Lung (tissue), 12 donors: ENCODE results near the gene GIPC3. TPM values are rescaled to one million over a fixed set of nuclear protein-coding genes. Genes with fewer than 3 reads are reported as not detected.

Experiments used
- ATAC-seq: fragments of 200-7000 bp; cut with Tn5 transposase; one replicate; pipeline ENCODE4 v1.9.1; 2020; ENCODE audit warnings: moderate number of reproducible peaks; ENCODE audit not compliant: insufficient read depth, low FRiP score
- DNase-seq, 3 donors: peaks; one replicate each; pipeline ENCODE4 v3.0.0-alpha.2; 2013 to 2017
- H3K27ac ChIP-seq, 2 donors: one replicate each; pipeline ENCODE4 v1.5.1; 2013; ENCODE audit warnings: mild to moderate bottlenecking in 2 of 2, moderate library complexity in 2 of 2, control low read depth in 1 of 2, inconsistent platforms in 1 of 2, low read depth in 1 of 2, low read length in 1 of 2
- H3K27me3 ChIP-seq, 3 donors: one replicate each; pipeline ENCODE4 v1.5.1; 2013; ENCODE audit warnings: low read length in 2 of 3; ENCODE audit not compliant: control insufficient read depth in 3 of 3, insufficient read depth in 3 of 3
- H3K36me3 ChIP-seq, 4 donors: one replicate each; pipeline ENCODE4 v1.5.1; 2013; ENCODE audit warnings: low read length in 4 of 4, mild to moderate bottlenecking in 1 of 4, moderate library complexity in 1 of 4; ENCODE audit not compliant: control insufficient read depth in 4 of 4, insufficient read depth in 4 of 4
- H3K4me1 ChIP-seq, 5 donors: one replicate each; pipeline ENCODE4 v1.5.1; 2013; ENCODE audit warnings: low read length in 5 of 5, mild to moderate bottlenecking in 2 of 5, moderate library complexity in 1 of 5; ENCODE audit not compliant: control insufficient read depth in 5 of 5, insufficient read depth in 5 of 5
- H3K4me3 ChIP-seq: one replicate; pipeline ENCODE4 v1.5.1; 2013; ENCODE audit warnings: mild to moderate bottlenecking, control low read depth, moderate library complexity
- H3K9ac ChIP-seq, 2 donors: one replicate each; pipeline ENCODE4 v1.5.1; 2013; ENCODE audit warnings: low read length in 2 of 2, control low read depth in 1 of 2; ENCODE audit not compliant: insufficient read depth in 1 of 2
- H3K9me3 ChIP-seq, 4 donors: one replicate each; pipeline ENCODE4 v1.5.1; 2013; ENCODE audit warnings: low read length in 3 of 4, mild to moderate bottlenecking in 1 of 4, moderate library complexity in 1 of 4; ENCODE audit not compliant: control insufficient read depth in 4 of 4, insufficient read depth in 3 of 4
- CTCF ChIP-seq: IDR thresholded peaks from 2 replicates; pipeline ENCODE4 v1.5.1; 2012; ENCODE audit warnings: mild to moderate bottlenecking; ENCODE audit errors: control extremely low read depth, extremely low read depth
- WGBS, 2 donors: extraction: QIAGEN DNeasy Blood & Tissue Kit; methylation state at CpG; one replicate each; pipeline ENCODE4 v1.1.7; 2013; 5-methylcytosine and 5-hydroxymethylcytosine counted together
- polyA plus RNA-seq, 2 donors: library from polyadenylated mRNA; stranded (reverse); fragments of 200-250 nt; gene quantifications; one replicate each; pipeline ENCODE4 v1.2.1, GENCODE V29; 2013
- total RNA-seq, 2 donors: library from RNA; depleted of rRNA in 1 of 2; stranded (reverse); fragments of >200 nt in 1 of 2; gene quantifications; one replicate each; pipeline ENCODE4 v1.2.1, GENCODE V29; 2014 to 2021
- donor health status: control.
- donor health status: control.
- donor health status: Bipolar disorder and iron deficiency.
- donor health status: healthy.
- donor health status: DM: yes; HTN: yes; CAD: no.

Gene GIPC3
- total and polyA plus RNA-seq, 4 donors, result 1.6 to 2.1 (median 1.9) TPM

GRCh38 chr19:3619631-3620012 is 34.3 kb downstream of the GIPC3 start:
- Histone ChIP-seq H3K9ac (no peak overlapping the region), H3K36me3 (peaks cover 0 to 51% (median 8%) of the 10 kb centered on the region in 4 donors), H3K4me3 (no peak overlapping the region), H3K27me3 (no peaks in the 10 kb centered on the region), H3K4me1 (peaks cover 0 to 11% (median 3%) of the 10 kb centered on the region in 5 donors), H3K9me3 (no peaks in the 10 kb centered on the region), H3K27ac (no peak overlapping the region)
- no peak for ATAC-seq
- DNase-seq, result no peak
- WGBS, 2 donors, result 90 to 94% methylated on average over 15 to 17 of the region's 17 CpGs
- no peak for TF ChIP-seq CTCF

GRCh38 chr19:3620145-3620816 is 35.0 kb downstream of the GIPC3 start:
- DNase-seq, result no peak
- H3K9ac ChIP-seq, result no peak overlapping the region
- no peaks in the 10 kb centered on the region for H3K27me3 ChIP-seq
- peaks cover 0 to 49% (median 8%) of the 10 kb centered on the region in 4 donors for H3K36me3 ChIP-seq
- TF ChIP-seq CTCF, result no peak
- no peaks in the 10 kb centered on the region for H3K9me3 ChIP-seq
- peaks cover 0 to 12% (median 5%) of the 10 kb centered on the region in 5 donors for H3K4me1 ChIP-seq
- no peak overlapping the region for H3K27ac ChIP-seq
- WGBS, 2 donors, result 90 to 92% methylated on average over 18 to 19 of the region's 19 CpGs
- no peak for ATAC-seq
- no peak overlapping the region for H3K4me3 ChIP-seq

GRCh38 chr19:3620817-3621547 is 35.7 kb downstream of the GIPC3 start:
- 92 to 93% methylated on average over 24 of the region's 24 CpGs for WGBS, 2 donors
- H3K36me3 ChIP-seq, result peaks cover 0 to 43% (median 8%) of the 10 kb centered on the region in 4 donors

More at GRCh38 chr19:3620817-3621547, 35.7 kb downstream of the GIPC3 start:
- H3K27ac ChIP-seq, result no peak overlapping the region
- TF ChIP-seq CTCF, result no peak
- H3K4me1 ChIP-seq, result peaks cover 3 to 17% (median 11%) of the 10 kb centered on the region in 5 donors
- H3K9ac ChIP-seq, result no peak overlapping the region
- no peaks in the 10 kb centered on the region for H3K9me3 ChIP-seq
- H3K27me3 ChIP-seq, result no peaks in the 10 kb centered on the region
- DNase-seq (no peak), ATAC-seq (no peak)
- no peak overlapping the region for H3K4me3 ChIP-seq
